ENCODE measurements around the gene CPO. TPM values are rescaled to one million over a fixed set of nuclear protein-coding genes. Genes with fewer than 3 reads are reported as not detected.
A peak's percentile ranks its signal among the peaks of the same experiment; 100 is the strongest.

CPO gene
- total and polyA plus RNA-seq, 2 experiments from 2014 or later, result 0.20 TPM; not detected in 1

DNA sequence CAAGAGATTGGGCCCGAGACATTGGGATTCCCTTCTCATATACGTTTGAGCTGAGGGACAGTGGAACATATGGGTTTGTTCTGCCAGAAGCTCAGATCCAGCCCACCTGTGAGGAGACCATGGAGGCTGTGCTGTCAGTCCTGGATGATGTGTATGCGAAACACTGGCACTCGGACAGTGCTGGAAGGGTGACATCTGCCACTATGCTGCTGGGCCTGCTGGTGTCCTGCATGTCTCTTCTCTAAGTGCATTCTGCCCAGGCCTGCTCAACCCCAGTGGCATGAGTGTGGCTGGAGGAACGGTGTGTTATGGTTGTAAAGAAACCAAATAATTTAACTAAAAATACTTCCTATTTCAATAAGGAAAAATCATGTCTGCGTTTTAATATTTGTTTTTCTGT is 29.9 kb downstream of the CPO start:
- Histone ChIP-seq H3K9me2 (ENCODE audit: insufficient read depth) (no peaks in the 10 kb centered on the region), H3K4me1 (ENCODE audit: insufficient read depth) (peaks cover 24% of the 10 kb centered on the region), H4K20me1 (ENCODE audit: insufficient read depth) (no peaks in the 10 kb centered on the region), H3K9me3 (ENCODE audit: low read depth) (no peaks in the 10 kb centered on the region), H3K36me3 (ENCODE audit: low read depth) (no peaks in the 10 kb centered on the region), H3K9ac (no peak overlapping the region), H3F3A (ENCODE audit: insufficient read depth) (peaks cover 28% of the 10 kb centered on the region), H3K79me2 (ENCODE audit: insufficient read depth) (no peaks in the 10 kb centered on the region), H2AFZ (no peak overlapping the region), H3K4me2 (ENCODE audit: unreplicated experiment) (no peak overlapping the region), H3K27me3 (replicated peaks; ENCODE audit: insufficient read depth) (no peaks in the 10 kb centered on the region), H3K27ac (no peak overlapping the region), H3K4me3 (no peak overlapping the region)
- WGBS, 2 experiments (ENCODE audit: low coverage in 1 of 2, low lambda C conversion rate in 2 of 2, missing lambda C conversion rate in 2 of 2), result 87 to 88% methylated on average over 6 of the region's 6 CpGs
- DNase-seq, result no peak
- in situ Hi-C loops (cut with MboI), result no loop called here
- TF ChIP-seq EZH2 (IDR thresholded peaks at IDR 0.05; ENCODE audit: insufficient read depth, poor library complexity, severe bottlenecking) (no peak), EZH2phosphoT487 (IDR thresholded peaks at IDR 0.05; ENCODE audit: insufficient read depth, low read depth) (no peak)

GRCh38 chr2:206970589-206971360 is 31.5 kb downstream of the CPO start:
- TF ChIP-seq EZH2 (IDR thresholded peaks at IDR 0.05; ENCODE audit: insufficient read depth, poor library complexity, severe bottlenecking) (no peak), EZH2phosphoT487 (IDR thresholded peaks at IDR 0.05; ENCODE audit: insufficient read depth, low read depth) (no peak)
- in situ Hi-C loops (cut with MboI), result no loop called here
- Histone ChIP-seq H4K20me1 (ENCODE audit: insufficient read depth) (no peaks in the 10 kb centered on the region), H3K79me2 (ENCODE audit: insufficient read depth) (no peaks in the 10 kb centered on the region), H3K4me3 (no peak overlapping the region), H3K27ac (no peak overlapping the region), H3K27me3 (replicated peaks; ENCODE audit: insufficient read depth) (no peaks in the 10 kb centered on the region), H2AFZ (peak overlapping the region; percentile 75), H3K9me2 (ENCODE audit: insufficient read depth) (no peaks in the 10 kb centered on the region), H3K9me3 (ENCODE audit: low read depth) (no peaks in the 10 kb centered on the region), H3K9ac (no peak overlapping the region), H3F3A (ENCODE audit: insufficient read depth) (peaks cover 28% of the 10 kb centered on the region), H3K36me3 (ENCODE audit: low read depth) (no peaks in the 10 kb centered on the region), H3K4me2 (ENCODE audit: unreplicated experiment) (no peak overlapping the region), H3K4me1 (ENCODE audit: insufficient read depth) (peaks cover 24% of the 10 kb centered on the region)
- WGBS, 2 experiments (ENCODE audit: low coverage in 1 of 2, low lambda C conversion rate in 2 of 2, missing lambda C conversion rate in 2 of 2), result 84 to 87% methylated on average over 7 of the region's 7 CpGs
- no peak for DNase-seq

DNA sequence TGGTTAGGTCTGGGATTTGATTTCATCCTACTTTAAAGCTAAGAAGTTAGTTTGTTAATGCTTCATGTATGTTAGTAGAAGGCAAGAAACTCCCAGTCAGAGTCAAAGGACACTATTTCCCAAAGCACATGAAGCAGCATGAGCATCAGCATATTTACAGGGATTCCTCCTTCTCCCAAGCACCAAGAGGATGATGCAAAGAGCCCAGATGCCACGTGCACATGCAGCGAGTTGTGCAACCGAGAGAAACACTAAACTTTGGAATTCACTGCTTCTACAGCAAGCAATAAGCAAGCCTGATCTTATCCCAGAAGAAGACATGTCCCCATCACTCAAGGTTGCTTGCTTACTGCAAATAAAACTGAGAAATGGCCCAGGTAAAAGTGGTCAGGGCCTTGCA is 32.5 kb downstream of the CPO start:
- Histone ChIP-seq H3K79me2 (ENCODE audit: insufficient read depth) (no peaks in the 10 kb centered on the region), H3K9me3 (ENCODE audit: low read depth) (no peaks in the 10 kb centered on the region), H3K36me3 (ENCODE audit: low read depth) (no peaks in the 10 kb centered on the region), H2AFZ (peak overlapping the region; percentile 75), H3K27me3 (replicated peaks; ENCODE audit: insufficient read depth) (no peaks in the 10 kb centered on the region), H3K4me2 (ENCODE audit: unreplicated experiment) (no peak overlapping the region), H3K4me3 (no peak overlapping the region), H3K9ac (peak overlapping the region; percentile 42), H3K9me2 (ENCODE audit: insufficient read depth) (no peaks in the 10 kb centered on the region), H4K20me1 (ENCODE audit: insufficient read depth) (no peaks in the 10 kb centered on the region), H3K4me1 (ENCODE audit: insufficient read depth) (peaks cover 24% of the 10 kb centered on the region), H3K27ac (peak overlapping the region; percentile 67), H3F3A (ENCODE audit: insufficient read depth) (peaks cover 28% of the 10 kb centered on the region)
- 4 to 7% methylated on average over 3 of the region's 3 CpGs for WGBS, 2 experiments (ENCODE audit: low coverage in 1 of 2, low lambda C conversion rate in 2 of 2, missing lambda C conversion rate in 2 of 2)
- no peak for TF ChIP-seq EZH2 (IDR thresholded peaks at IDR 0.05; ENCODE audit: insufficient read depth, poor library complexity, severe bottlenecking)
- no peak for TF ChIP-seq EZH2phosphoT487 (IDR thresholded peaks at IDR 0.05; ENCODE audit: insufficient read depth, low read depth)
- DNase-seq, result peak; percentile 87
- in situ Hi-C loops (cut with MboI), result no loop called here

DNA sequence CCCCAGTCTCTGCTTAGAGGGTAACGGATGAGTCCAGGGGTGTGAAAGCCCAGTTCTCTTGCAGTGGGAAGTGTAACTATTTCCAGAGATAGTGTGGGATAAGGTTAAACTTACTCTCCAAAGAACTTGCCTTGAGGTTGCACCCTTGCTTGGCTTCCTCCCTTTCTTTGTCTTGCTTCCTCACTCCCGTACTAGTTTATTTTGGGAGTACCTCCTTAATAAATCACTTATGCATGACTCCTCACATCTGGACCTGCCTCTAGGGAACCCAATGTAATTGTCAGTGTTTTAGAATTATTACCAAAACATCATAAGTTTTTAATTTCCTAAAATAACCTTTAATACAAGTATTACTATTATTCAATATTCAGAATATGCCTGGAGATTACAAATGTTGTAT is 35.2 kb downstream of the CPO start:
- 46 to 59% methylated on average over 2 of the region's 2 CpGs for WGBS, 2 experiments (ENCODE audit: low coverage in 1 of 2, low lambda C conversion rate in 2 of 2, missing lambda C conversion rate in 2 of 2)
- no peaks in the 10 kb centered on the region for H4K20me1 ChIP-seq (ENCODE audit: insufficient read depth)
- peaks cover 15% of the 10 kb centered on the region for H3F3A ChIP-seq (ENCODE audit: insufficient read depth)
- DNase-seq, result no peak
- no peaks in the 10 kb centered on the region for H3K27me3 ChIP-seq (replicated peaks; ENCODE audit: insufficient read depth)
- no peak overlapping the region for H3K27ac ChIP-seq
- no peaks in the 10 kb centered on the region for H3K36me3 ChIP-seq (ENCODE audit: low read depth)
- in situ Hi-C loops (cut with MboI), result no loop called here
- no peak overlapping the region for H3K4me2 ChIP-seq (ENCODE audit: unreplicated experiment)
- H3K9me3 ChIP-seq (ENCODE audit: low read depth), result no peaks in the 10 kb centered on the region
- H3K9me2 ChIP-seq (ENCODE audit: insufficient read depth), result no peaks in the 10 kb centered on the region
- H2AFZ ChIP-seq, result no peak overlapping the region
- TF ChIP-seq EZH2phosphoT487 (IDR thresholded peaks at IDR 0.05; ENCODE audit: insufficient read depth, low read depth) (no peak), EZH2 (IDR thresholded peaks at IDR 0.05; ENCODE audit: insufficient read depth, poor library complexity, severe bottlenecking) (no peak)
- H3K79me2 ChIP-seq (ENCODE audit: insufficient read depth), result no peaks in the 10 kb centered on the region
- peaks cover 13% of the 10 kb centered on the region for H3K4me1 ChIP-seq (ENCODE audit: insufficient read depth)
- no peak overlapping the region for H3K4me3 ChIP-seq
- H3K9ac ChIP-seq, result no peak overlapping the region
